IMR-90 (cell line): ENCODE measurements around the gene FUBP3. TPM values are rescaled to one million over a fixed set of nuclear protein-coding genes. Genes with fewer than 3 reads are reported as not detected.

Source experiments
- ATAC-seq: fragments of 200-7000 bp; cut with Tn5 transposase; 2 replicates; pipeline ENCODE4 v1.9.1; 2020; ENCODE audit warnings: low read depth, mild to moderate bottlenecking, moderate library complexity
- BruUV-seq: library from RNA; stranded (reverse); fragments of 400-500 nt; replicated peaks from 2 replicates; lab custom pipeline; 2021; lab: Mats Ljungman, UMichigan
- CTCF ChIA-PET: fragments of 300-600 bp; formaldehyde crosslinking; extraction: SDS; loops from one replicate; lab custom pipeline; 2021; ENCODE audit warnings: antibody characterized with exemption; lab: Yijun Ruan, JAX
- POLR2A ChIA-PET: fragments of 300-600 bp; sonication (Branson Sonifier 250); formaldehyde crosslinking; loops from one replicate; lab custom pipeline; 2022; ENCODE audit warnings: antibody characterized with exemption; ENCODE audit not compliant: unreplicated experiment; lab: Charles Lee
- DNase-seq: peaks from one replicate; pipeline ENCODE4 v3.0.0; 2013
- H2AFZ ChIP-seq: replicated peaks from 2 replicates; pipeline ENCODE3; 2013; ENCODE audit warnings: low read length, mild to moderate bottlenecking; ENCODE audit not compliant: poor library complexity
- H2AK5ac ChIP-seq: 2 replicates; pipeline ENCODE4 v1.6.1; 2013; ENCODE audit warnings: low read depth, low read length, inconsistent platforms
- H2AK9ac ChIP-seq: replicated peaks from 2 replicates; pipeline ENCODE3; 2013; ENCODE audit warnings: mild to moderate bottlenecking, low read depth, low read length, moderate library complexity; ENCODE audit not compliant: poor library complexity
- H2BK120ac ChIP-seq: 2 replicates; pipeline ENCODE4 v1.6.1; 2013; ENCODE audit warnings: low read depth, low read length, inconsistent platforms
- H2BK15ac ChIP-seq: 3 replicates; pipeline ENCODE4 v1.6.1; 2013; ENCODE audit warnings: low read depth, low read length, inconsistent platforms
- H2BK20ac ChIP-seq: 2 replicates; pipeline ENCODE4 v1.6.1; 2013; ENCODE audit warnings: low read depth, mild to moderate bottlenecking, inconsistent platforms, low read length, moderate library complexity
- H2BK5ac ChIP-seq: 2 replicates; pipeline ENCODE4 v1.6.1; 2013; ENCODE audit warnings: mild to moderate bottlenecking, low read depth, low read length, inconsistent platforms; ENCODE audit not compliant: poor library complexity, severe bottlenecking
- H3K14ac ChIP-seq: replicated peaks from 2 replicates; pipeline ENCODE4 v1.6.1; 2013; ENCODE audit warnings: low read depth, low read length, inconsistent platforms
- H3K18ac ChIP-seq: 2 replicates; pipeline ENCODE4 v1.6.1; 2013; ENCODE audit warnings: low read depth, low read length, control low read depth
- H3K23ac ChIP-seq: 2 replicates; pipeline ENCODE4 v1.6.1; 2013; ENCODE audit warnings: low read depth, low read length, inconsistent platforms
- H3K27ac ChIP-seq: 2 replicates; pipeline ENCODE4 v1.5.1; 2013; ENCODE audit warnings: mild to moderate bottlenecking, control low read depth, low read length; ENCODE audit not compliant: insufficient read depth
- H3K27me3 ChIP-seq: 2 replicates; pipeline ENCODE4 v1.6.1; 2013; ENCODE audit warnings: low read length; ENCODE audit not compliant: control insufficient read depth, insufficient read depth
- H3K36me3 ChIP-seq: 2 replicates; pipeline ENCODE4 v1.6.1; 2013; ENCODE audit warnings: low read length, mixed read lengths; ENCODE audit not compliant: control insufficient read depth, insufficient read depth
- H3K4ac ChIP-seq: 2 replicates; pipeline ENCODE4 v1.6.1; 2013; ENCODE audit warnings: low read depth, low read length, inconsistent platforms
- H3K4me1 ChIP-seq: 2 replicates; pipeline ENCODE4 v1.6.1; 2013; ENCODE audit warnings: low read length, mixed read lengths; ENCODE audit not compliant: control insufficient read depth, insufficient read depth
- H3K4me2 ChIP-seq: 2 replicates; pipeline ENCODE4 v1.6.1; 2013; ENCODE audit warnings: low read depth, mild to moderate bottlenecking, control low read depth, low read length, moderate library complexity
- H3K4me3 ChIP-seq: 2 replicates; pipeline ENCODE4 v1.5.1; 2013; ENCODE audit warnings: low read depth, mild to moderate bottlenecking, control low read depth, low read length, moderate library complexity; ENCODE audit not compliant: insufficient read depth
- H3K56ac ChIP-seq: 2 replicates; pipeline ENCODE4 v1.6.1; 2013; ENCODE audit warnings: low read length, inconsistent platforms; ENCODE audit not compliant: insufficient read depth; ENCODE audit errors: extremely low read depth
- H3K79me1 ChIP-seq, 2 experiments: 2 replicates each; pipeline ENCODE4 v1.6.1; 2013; ENCODE audit warnings: low read length in 2 of 2, inconsistent platforms in 1 of 2, low read depth in 1 of 2
- H3K9ac ChIP-seq: 2 replicates; pipeline ENCODE4 v1.6.1; 2013; ENCODE audit warnings: low read depth, low read length, control low read depth
- H3K9me1 ChIP-seq: 2 replicates; pipeline ENCODE4 v1.6.1; 2013; ENCODE audit warnings: low read length, inconsistent platforms; ENCODE audit not compliant: insufficient read depth
- H3K9me3 ChIP-seq: 2 replicates; pipeline ENCODE4 v1.6.1; 2013; ENCODE audit warnings: low read length; ENCODE audit not compliant: control insufficient read depth, insufficient read depth
- H4K20me1 ChIP-seq: 2 replicates; pipeline ENCODE4 v1.6.1; 2013; ENCODE audit warnings: low read length, inconsistent platforms; ENCODE audit not compliant: insufficient read depth
- H4K5ac ChIP-seq: 2 replicates; pipeline ENCODE4 v1.6.1; 2013; ENCODE audit warnings: mild to moderate bottlenecking, low read depth, low read length, control low read depth
- H4K8ac ChIP-seq, 2 experiments: 2 replicates each; pipeline ENCODE4 v1.6.1; 2013; ENCODE audit warnings: low read depth in 2 of 2, low read length in 2 of 2, control low read depth in 1 of 2, inconsistent platforms in 1 of 2
- H4K91ac ChIP-seq: 2 replicates; pipeline ENCODE4 v1.6.1; 2013; ENCODE audit warnings: low read depth, low read length, inconsistent platforms; ENCODE audit not compliant: insufficient read depth
- BHLHE40 ChIP-seq: fragments of 150-350 bp; IDR thresholded peaks from 2 replicates; pipeline ENCODE4 v1.6.1; 2016; ENCODE audit warnings: mild to moderate bottlenecking, low read depth, low read length
- CEBPB ChIP-seq: IDR thresholded peaks from 2 replicates; pipeline ENCODE4 v1.6.1; 2012; ENCODE audit warnings: low read depth, low read length, improper control_type of control experiment
- CHD1 ChIP-seq: IDR thresholded peaks from 2 replicates; pipeline ENCODE4 v1.6.1; 2012; ENCODE audit warnings: low read depth, low read length, improper control_type of control experiment
- FOS ChIP-seq: fragments of 150-350 bp; IDR thresholded peaks from 2 replicates; pipeline ENCODE4 v1.6.1; 2016; ENCODE audit warnings: low read depth, low read length
- MAFK ChIP-seq: IDR thresholded peaks from 2 replicates; pipeline ENCODE4 v1.6.1; 2012; ENCODE audit warnings: low read depth, low read length, improper control_type of control experiment
- MAZ ChIP-seq: IDR thresholded peaks from 2 replicates; pipeline ENCODE4 v1.6.1; 2012; ENCODE audit warnings: low read depth, mild to moderate bottlenecking, low read length, improper control_type of control experiment, moderate library complexity, borderline replicate concordance
- MXI1 ChIP-seq: IDR thresholded peaks from 2 replicates; pipeline ENCODE4 v1.6.1; 2012; ENCODE audit warnings: low read depth, mild to moderate bottlenecking, low read length, moderate library complexity, borderline replicate concordance
- NFE2L2 ChIP-seq: fragments of 150-350 bp; IDR thresholded peaks from 2 replicates; pipeline ENCODE4 v1.6.1; 2016; ENCODE audit warnings: low read depth, mild to moderate bottlenecking, low read length
- POLR2A ChIP-seq: IDR thresholded peaks from 2 replicates; pipeline ENCODE4 v1.6.1; 2012; ENCODE audit warnings: mild to moderate bottlenecking, low read depth, low read length
- RAD21 ChIP-seq: IDR thresholded peaks from 2 replicates; pipeline ENCODE4 v1.6.1; 2012; ENCODE audit warnings: low read length, improper control_type of control experiment
- RCOR1 ChIP-seq: IDR thresholded peaks from 2 replicates; pipeline ENCODE4 v1.6.1; 2012; ENCODE audit warnings: mild to moderate bottlenecking, low read length, improper control_type of control experiment; ENCODE audit not compliant: insufficient replicate concordance
- RFX5 ChIP-seq: IDR thresholded peaks from 2 replicates; pipeline ENCODE4 v1.8.0; 2012; ENCODE audit warnings: low read depth, mild to moderate bottlenecking, low read length, moderate library complexity
- SMC3 ChIP-seq: fragments of 150-350 bp; IDR thresholded peaks from 2 replicates; pipeline ENCODE4 v1.6.1; 2016; ENCODE audit warnings: low read depth, mild to moderate bottlenecking, antibody characterized with exemption, low read length, moderate library complexity
- WGBS, 2 experiments: methylation state at CpG; one replicate each; pipeline versions ENCODE4 v1.1.5 to v1.1.7; 2013; ENCODE audit warnings: missing lambda C conversion rate in 2 of 2; ENCODE audit not compliant: insufficient read length in 1 of 2; ENCODE audit errors: extremely low coverage in 2 of 2; 5-methylcytosine and 5-hydroxymethylcytosine counted together
- dilution Hi-C: fragments of 300-500 bp; cut with HindIII; formaldehyde crosslinking; loops from one replicate; pipeline ENCODE4 v1.14.3; 2018; ENCODE audit warnings: low sequenced_read_pairs; ENCODE audit not compliant: unreplicated experiment
- in situ Hi-C: fragments of 300-500 bp; cut with MboI; formaldehyde crosslinking; loops from 3 replicates; pipeline ENCODE4 v1.14.3; 2019; ENCODE audit warnings: low sequenced_read_pairs, inconsistent platforms, mixed read lengths
- intact Hi-C: fragments of 100-400 bp; cut with micrococcal nuclease; formaldehyde crosslinking; loops from 2 replicates; pipeline ENCODE4 v1.10.0; 2022
- polyA plus RNA-seq, 3 experiments: library from polyadenylated mRNA; depleted of rRNA; stranded (reverse); fragments of >200 nt; gene quantifications; 2 replicates each; pipeline ENCODE4 v1.2.3, GENCODE V29; 2012; ENCODE audit warnings: low replicate concordance in 1 of 3
- total RNA-seq: library from RNA; depleted of rRNA; stranded (reverse); fragments of >200 nt; gene quantifications from 2 replicates; pipeline ENCODE4 v1.2.3, GENCODE V29; 2012
- TF ChIP-seq, protein P1 (sequence below): conservative IDR thresholded peaks from 2 replicates; pipeline ENCODE4 v1.5.1; 2012; ENCODE audit warnings: mild to moderate bottlenecking, low read depth, low read length, improper control_type of control experiment
- TF ChIP-seq, protein P2 (sequence below): fragments of 150-350 bp; IDR thresholded peaks from 2 replicates; pipeline ENCODE4 v1.6.1; 2017; ENCODE audit warnings: mild to moderate bottlenecking, antibody characterized with exemption, low read length, low read depth
- TF ChIP-seq, protein P3 (sequence below): fragments of 150-350 bp; IDR thresholded peaks from 2 replicates; pipeline ENCODE4 v1.6.1; 2016; ENCODE audit warnings: low read depth, mild to moderate bottlenecking, low read length, moderate library complexity, borderline replicate concordance

The FUBP3 gene
- total and polyA plus RNA-seq, 2 of the 4 experiments (the other 2 are of a cell fraction) = 32.3 to 50.1 TPM

DNA sequence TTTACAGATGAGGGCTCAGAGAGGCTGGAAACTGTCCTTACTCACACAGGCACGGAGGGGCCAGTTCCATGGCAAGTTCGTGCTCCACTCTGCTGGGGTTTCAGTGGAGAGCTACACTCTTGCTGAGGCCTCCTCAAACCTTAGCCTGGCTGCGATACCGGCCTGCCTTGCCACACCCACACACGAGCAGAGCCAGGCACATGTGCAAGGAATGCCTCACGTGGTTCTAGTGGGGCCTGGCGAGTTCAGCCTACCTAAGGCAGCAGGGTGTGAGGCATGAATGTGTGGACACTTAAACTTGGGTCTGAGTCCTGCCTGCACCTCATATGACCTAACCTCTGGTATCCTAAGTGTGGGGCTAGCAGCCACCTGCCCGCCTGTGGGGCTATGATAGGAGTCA lies 63.5 kb downstream of the FUBP3 start:
- ATAC-seq = no peak
- no peak overlapping the region for H3K9ac ChIP-seq
- H3K9me3 ChIP-seq = peaks cover 2% of the 10 kb centered on the region; the same call in 1 of the 2 replicates
- no peak overlapping the region for H2BK20ac ChIP-seq
- no TSS peak for BruUV-seq
- no peak overlapping the region for H3K4ac ChIP-seq
- WGBS, 2 experiments = 83% methylated on average over 1 of the region's 8 CpGs; no CpG with 5 or more reads in 1 of the 2 experiments
- H3K4me3 ChIP-seq = no peak overlapping the region
- H3K9me1 ChIP-seq = peaks cover 4% of the 10 kb centered on the region; the same call in 1 of the 2 replicates
- intact Hi-C loops = no loop called here
- no peak for DNase-seq
- H3K4me2 ChIP-seq = no peak overlapping the region
- no peak overlapping the region for H3K27ac ChIP-seq
- no peaks in the 10 kb centered on the region for H3K4me1 ChIP-seq
- peaks cover 8% of the 10 kb centered on the region for H3K36me3 ChIP-seq
- no peaks in the 10 kb centered on the region for H4K20me1 ChIP-seq
- H2AFZ ChIP-seq = no peak overlapping the region
- H3K56ac ChIP-seq = no peak overlapping the region
- POLR2A ChIA-PET = no interaction called here
- no peak overlapping the region for H4K5ac ChIP-seq
- in situ Hi-C loops = no loop called here
- dilution Hi-C loops = no loop called here
- no peak overlapping the region for H3K14ac ChIP-seq
- no peak overlapping the region for H2AK5ac ChIP-seq
- no peak overlapping the region for H2BK15ac ChIP-seq
- no peak for TF ChIP-seq MXI1
- TF ChIP-seq FOS = no peak
- TF ChIP-seq RAD21 = no peak
- TF ChIP-seq MAFK = no peak
- TF ChIP-seq SMC3 = no peak
- no peak for TF ChIP-seq CHD1
- no peak for TF ChIP-seq MAZ
- TF ChIP-seq, protein P1, sequence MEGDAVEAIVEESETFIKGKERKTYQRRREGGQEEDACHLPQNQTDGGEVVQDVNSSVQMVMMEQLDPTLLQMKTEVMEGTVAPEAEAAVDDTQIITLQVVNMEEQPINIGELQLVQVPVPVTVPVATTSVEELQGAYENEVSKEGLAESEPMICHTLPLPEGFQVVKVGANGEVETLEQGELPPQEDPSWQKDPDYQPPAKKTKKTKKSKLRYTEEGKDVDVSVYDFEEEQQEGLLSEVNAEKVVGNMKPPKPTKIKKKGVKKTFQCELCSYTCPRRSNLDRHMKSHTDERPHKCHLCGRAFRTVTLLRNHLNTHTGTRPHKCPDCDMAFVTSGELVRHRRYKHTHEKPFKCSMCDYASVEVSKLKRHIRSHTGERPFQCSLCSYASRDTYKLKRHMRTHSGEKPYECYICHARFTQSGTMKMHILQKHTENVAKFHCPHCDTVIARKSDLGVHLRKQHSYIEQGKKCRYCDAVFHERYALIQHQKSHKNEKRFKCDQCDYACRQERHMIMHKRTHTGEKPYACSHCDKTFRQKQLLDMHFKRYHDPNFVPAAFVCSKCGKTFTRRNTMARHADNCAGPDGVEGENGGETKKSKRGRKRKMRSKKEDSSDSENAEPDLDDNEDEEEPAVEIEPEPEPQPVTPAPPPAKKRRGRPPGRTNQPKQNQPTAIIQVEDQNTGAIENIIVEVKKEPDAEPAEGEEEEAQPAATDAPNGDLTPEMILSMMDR = no peak
- no peak for TF ChIP-seq BHLHE40
- TF ChIP-seq, protein P2, sequence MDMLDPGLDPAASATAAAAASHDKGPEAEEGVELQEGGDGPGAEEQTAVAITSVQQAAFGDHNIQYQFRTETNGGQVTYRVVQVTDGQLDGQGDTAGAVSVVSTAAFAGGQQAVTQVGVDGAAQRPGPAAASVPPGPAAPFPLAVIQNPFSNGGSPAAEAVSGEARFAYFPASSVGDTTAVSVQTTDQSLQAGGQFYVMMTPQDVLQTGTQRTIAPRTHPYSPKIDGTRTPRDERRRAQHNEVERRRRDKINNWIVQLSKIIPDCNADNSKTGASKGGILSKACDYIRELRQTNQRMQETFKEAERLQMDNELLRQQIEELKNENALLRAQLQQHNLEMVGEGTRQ = no peak
- TF ChIP-seq CEBPB = no peak
- no peak for TF ChIP-seq RFX5
- TF ChIP-seq POLR2A = no peak
- TF ChIP-seq NFE2L2 = no peak
- no peak for TF ChIP-seq RCOR1
- TF ChIP-seq, protein P3, sequence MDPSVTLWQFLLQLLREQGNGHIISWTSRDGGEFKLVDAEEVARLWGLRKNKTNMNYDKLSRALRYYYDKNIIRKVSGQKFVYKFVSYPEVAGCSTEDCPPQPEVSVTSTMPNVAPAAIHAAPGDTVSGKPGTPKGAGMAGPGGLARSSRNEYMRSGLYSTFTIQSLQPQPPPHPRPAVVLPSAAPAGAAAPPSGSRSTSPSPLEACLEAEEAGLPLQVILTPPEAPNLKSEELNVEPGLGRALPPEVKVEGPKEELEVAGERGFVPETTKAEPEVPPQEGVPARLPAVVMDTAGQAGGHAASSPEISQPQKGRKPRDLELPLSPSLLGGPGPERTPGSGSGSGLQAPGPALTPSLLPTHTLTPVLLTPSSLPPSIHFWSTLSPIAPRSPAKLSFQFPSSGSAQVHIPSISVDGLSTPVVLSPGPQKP = no peak
- no peak overlapping the region for H3K23ac ChIP-seq
- H4K91ac ChIP-seq = no peak overlapping the region
- no peak overlapping the region for H4K8ac ChIP-seq
- CTCF ChIA-PET = no interaction called here
- H3K79me1 ChIP-seq = no peaks in the 10 kb centered on the region
- no peak overlapping the region for H2BK120ac ChIP-seq
- H2AK9ac ChIP-seq = no peak overlapping the region
- no peak overlapping the region for H2BK5ac ChIP-seq
- no peaks in the 10 kb centered on the region for H3K27me3 ChIP-seq
- no peak overlapping the region for H3K18ac ChIP-seq
